Activated T-cell treated with anti-CD3 and anti-CD28 coated beads for 1 hour (primary cell): ENCODE results near the gene KDM1A.
A peak's percentile ranks its signal among the peaks of the same experiment; 100 is the strongest.

ENCODE experiments used
- DNase-seq: peaks from one replicate; pipeline ENCODE4 v3.0.0-alpha.2; 2020; ENCODE audit warnings: low read depth

The KDM1A gene

GRCh38 chr1:23013657-23014056 is 5.6 kb upstream of the KDM1A start:
- DNase-seq = no peak

- DNase-seq = no peak
Measured at GRCh38 chr1:23018661-23019093, 591 bp upstream of the KDM1A start.

GRCh38 chr1:23019863-23020625 is 776 bp downstream of the KDM1A start:
- DNase-seq = peak; percentile 4

- DNase-seq = no peak
Measured at GRCh38 chr1:23020706-23021405, 1.6 kb downstream of the KDM1A start.

- DNase-seq = no peak
Measured at GRCh38 chr1:23021834-23022233, 2.6 kb downstream of the KDM1A start.

- DNase-seq = no peak
Measured at GRCh38 chr1:23023174-23023845, 4.0 kb downstream of the KDM1A start.

- DNase-seq = no peak
Measured at GRCh38 chr1:23026568-23026967, 7.3 kb downstream of the KDM1A start.

- DNase-seq = no peak
Measured at GRCh38 chr1:23027352-23027907, 8.2 kb downstream of the KDM1A start.

GRCh38 chr1:23029337-23029736 is 10.1 kb downstream of the KDM1A start:
- no peak for DNase-seq

GRCh38 chr1:23035823-23036452 is 16.7 kb downstream of the KDM1A start:
- no peak for DNase-seq

GRCh38 chr1:23037081-23037740 is 17.9 kb downstream of the KDM1A start:
- DNase-seq = no peak

GRCh38 chr1:23039308-23039826 is 20.1 kb downstream of the KDM1A start:
- no peak for DNase-seq

- DNase-seq = no peak
Measured at GRCh38 chr1:23040509-23040908, 21.2 kb downstream of the KDM1A start.

GRCh38 chr1:23044035-23044434 is 24.8 kb downstream of the KDM1A start:
- DNase-seq = no peak

GRCh38 chr1:23050201-23050600 is 30.9 kb downstream of the KDM1A start:
- no peak for DNase-seq

GRCh38 chr1:23051290-23051909 is 32.1 kb downstream of the KDM1A start:
- DNase-seq = no peak

GRCh38 chr1:23057301-23057700 is 38.0 kb downstream of the KDM1A start:
- DNase-seq = no peak

- no peak for DNase-seq
Measured at GRCh38 chr1:23062271-23062670, 43.0 kb downstream of the KDM1A start.

- DNase-seq = no peak
Measured at GRCh38 chr1:23065385-23065784, 46.1 kb downstream of the KDM1A start.

GRCh38 chr1:23066075-23066474 is 46.8 kb downstream of the KDM1A start:
- DNase-seq = no peak

- DNase-seq = no peak
Measured at GRCh38 chr1:23069149-23069548, 49.9 kb downstream of the KDM1A start.
